Fibroblast of lung (primary cell): ENCODE data around the gene TMEM60. TPM values are rescaled to one million over a fixed set of nuclear protein-coding genes. Genes with fewer than 3 reads are reported as not detected.

Experiments
- DNase-seq, 2 donors: peaks; one replicate each; pipeline versions ENCODE4 v3.0.0 to v3.0.0-alpha.2; 2010; ENCODE audit warnings: low read depth in 2 of 2
- H2AFZ ChIP-seq: 2 replicates; pipeline ENCODE4 v1.5.1; 2012; ENCODE audit warnings: low read length, control low read depth, inconsistent platforms
- H3K27ac ChIP-seq: 2 replicates; pipeline ENCODE4 v1.5.1; 2011; ENCODE audit warnings: low read length, control low read depth; ENCODE audit not compliant: insufficient read depth
- H3K27me3 ChIP-seq: 2 replicates; pipeline ENCODE4 v1.5.1; 2011; ENCODE audit warnings: mild to moderate bottlenecking, low read length; ENCODE audit not compliant: control insufficient read depth, insufficient read depth
- H3K36me3 ChIP-seq: 2 replicates; pipeline ENCODE4 v1.5.1; 2011; ENCODE audit warnings: low read length; ENCODE audit not compliant: control insufficient read depth, insufficient read depth
- H3K4me1 ChIP-seq: 2 replicates; pipeline ENCODE4 v1.5.1; 2011; ENCODE audit warnings: low read length; ENCODE audit not compliant: control insufficient read depth, insufficient read depth; ENCODE audit errors: extremely low read depth
- H3K4me2 ChIP-seq: 2 replicates; pipeline ENCODE4 v1.5.1; 2011; ENCODE audit warnings: low read length, control low read depth; ENCODE audit not compliant: insufficient read depth; ENCODE audit errors: extremely low read depth
- H3K4me3 ChIP-seq, 4 experiments: fragments of 200-600 bp in 1 of 4; sonication (generic) in 1 of 4; replicated peaks in 1 of 4; 2 replicates each; pipeline ENCODE4 v1.5.1; 2011 to 2016; ENCODE audit warnings: low read length in 4 of 4, low read depth in 3 of 4, mild to moderate bottlenecking in 3 of 4, control low read depth in 2 of 4, inconsistent platforms in 1 of 4, mixed read lengths in 1 of 4; ENCODE audit not compliant: insufficient read depth in 1 of 4; ENCODE audit errors: control extremely low read depth in 1 of 4
- H3K79me2 ChIP-seq: 2 replicates; pipeline ENCODE4 v1.5.1; 2012; ENCODE audit warnings: mild to moderate bottlenecking, low read length, inconsistent platforms; ENCODE audit not compliant: control insufficient read depth, insufficient read depth
- H3K9ac ChIP-seq: 2 replicates; pipeline ENCODE4 v1.5.1; 2011; ENCODE audit warnings: mild to moderate bottlenecking, low read length, control low read depth; ENCODE audit not compliant: insufficient read depth
- H3K9me3 ChIP-seq: 2 replicates; pipeline ENCODE4 v1.5.1; 2012; ENCODE audit warnings: low read depth, low read length; ENCODE audit not compliant: control insufficient read depth, insufficient read depth
- H4K20me1 ChIP-seq: 2 replicates; pipeline ENCODE4 v1.5.1; 2011; ENCODE audit warnings: low read length; ENCODE audit not compliant: control insufficient read depth, insufficient read depth; ENCODE audit errors: extremely low read depth
- CTCF ChIP-seq, 2 donors: IDR thresholded peaks in 1 of 2; conservative IDR thresholded peaks in 1 of 2; 1 replicate in 1 of 2; 2 replicates in 1 of 2; pipeline ENCODE4 v1.5.1; 2011 to 2012; ENCODE audit warnings: low read length in 2 of 2, control low read depth in 1 of 2, inconsistent platforms in 1 of 2, low read depth in 1 of 2, mild to moderate bottlenecking in 1 of 2
- EZH2 ChIP-seq: IDR thresholded peaks from 2 replicates; pipeline ENCODE4 v1.5.1; 2012; ENCODE audit warnings: low read length, control low read depth, mild to moderate bottlenecking; ENCODE audit errors: missing control alignments
- polyA plus RNA-seq, 2 donors: library from polyadenylated mRNA; depleted of rRNA in 1 of 2; stranded (reverse) in 1 of 2; unstranded in 1 of 2; fragments of >200 nt; gene quantifications; 2 replicates each; pipeline ENCODE4 v1.2.1, GENCODE V29; 2011 to 2012; ENCODE audit warnings: missing spikeins in 1 of 2
- total RNA-seq: library from RNA; depleted of rRNA; stranded (reverse); fragments of >200 nt; gene quantifications from 2 replicates; pipeline ENCODE4 v1.2.1, GENCODE V29; 2014

The TMEM60 gene
- total and polyA plus RNA-seq, 2 donors (not counting 1 experiment from before 2014, with no cell fraction given): 24.4 to 45.5 TPM

DNA sequence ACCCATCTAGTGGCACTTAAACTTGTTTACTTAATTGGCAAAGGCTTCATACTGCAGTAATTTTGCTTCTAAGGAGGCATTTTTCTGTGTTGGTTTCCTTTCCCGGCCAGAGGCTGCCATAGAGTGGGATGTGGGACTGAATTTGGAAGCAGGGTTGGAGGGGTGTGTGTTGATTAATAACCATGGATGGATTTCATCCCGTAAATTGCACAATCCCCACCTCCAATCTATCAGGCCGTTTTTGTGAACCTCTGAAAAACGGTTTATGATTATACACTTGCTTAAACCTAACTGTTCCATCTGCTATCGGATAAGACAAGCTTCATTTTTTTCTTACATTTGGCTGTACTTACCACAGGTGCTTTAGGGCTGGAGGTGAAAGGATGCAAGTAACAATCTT, 1.3 kb downstream of the TMEM60 start:
- DNase-seq: no peak
- peaks cover 66% of the 10 kb centered on the region for H3K79me2 ChIP-seq
- no peaks in the 10 kb centered on the region for H3K27me3 ChIP-seq
- H3K36me3 ChIP-seq: peaks cover 1% of the 10 kb centered on the region
- H3K27ac ChIP-seq: no peak overlapping the region
- H3K9me3 ChIP-seq: no peaks in the 10 kb centered on the region
- no peaks in the 10 kb centered on the region for H4K20me1 ChIP-seq
- H3K9ac ChIP-seq: no peak overlapping the region
- TF ChIP-seq EZH2 (no peak), CTCF (conservative IDR thresholded peaks at IDR 0.05 in 1 of 2, IDR thresholded peaks at IDR 0.05 in 1 of 2; ENCODE audit: low read depth in 1 of 2, low read length in 2 of 2) (no peak)
- H2AFZ ChIP-seq: no peak overlapping the region
- peak overlapping the region; percentile 90 to 99 (median 97) for H3K4me3 ChIP-seq
- peak overlapping the region; percentile 87 for H3K4me2 ChIP-seq
- H3K4me1 ChIP-seq: peaks cover 2% of the 10 kb centered on the region

GRCh38 chr7:77796109-77796508, 2.1 kb downstream of the TMEM60 start:
- TF ChIP-seq CTCF (conservative IDR thresholded peaks at IDR 0.05 in 1 of 2, IDR thresholded peaks at IDR 0.05 in 1 of 2; ENCODE audit: low read depth in 1 of 2, low read length in 2 of 2): no peak
- TF ChIP-seq EZH2: no peak
- Histone ChIP-seq H3K36me3 (peaks cover 1% of the 10 kb centered on the region), H3K4me3 (peak overlapping the region in 3 of 4 experiments; percentile 97 to 99 (median 97)), H2AFZ (no peak overlapping the region), H4K20me1 (no peaks in the 10 kb centered on the region), H3K27me3 (no peaks in the 10 kb centered on the region), H3K4me2 (peak overlapping the region; percentile 87), H3K9ac (no peak overlapping the region), H3K9me3 (no peaks in the 10 kb centered on the region), H3K27ac (no peak overlapping the region), H3K79me2 (peaks cover 62% of the 10 kb centered on the region), H3K4me1 (peaks cover 2% of the 10 kb centered on the region)
- DNase-seq: no peak

- no peak overlapping the region for H2AFZ ChIP-seq
- DNase-seq: no peak
- no peak overlapping the region for H3K4me3 ChIP-seq
- H3K4me1 ChIP-seq: peaks cover 2% of the 10 kb centered on the region
- H3K4me2 ChIP-seq: no peak overlapping the region
- peaks cover 1% of the 10 kb centered on the region for H3K36me3 ChIP-seq
- no peak overlapping the region for H3K9ac ChIP-seq
- peaks cover 44% of the 10 kb centered on the region for H3K79me2 ChIP-seq
- H3K27me3 ChIP-seq: no peaks in the 10 kb centered on the region
- TF ChIP-seq CTCF (conservative IDR thresholded peaks at IDR 0.05 in 1 of 2, IDR thresholded peaks at IDR 0.05 in 1 of 2; ENCODE audit: low read depth in 1 of 2, low read length in 2 of 2): no peak
- no peak for TF ChIP-seq EZH2
- no peaks in the 10 kb centered on the region for H3K9me3 ChIP-seq
- H3K27ac ChIP-seq: no peak overlapping the region
- H4K20me1 ChIP-seq: no peaks in the 10 kb centered on the region
Measured at GRCh38 chr7:77794000-77794399, 4.2 kb downstream of the TMEM60 start.
